K562 (cell line): ENCODE measurements around the gene ZNF219. TPM values are rescaled to one million over a fixed set of nuclear protein-coding genes. Genes with fewer than 3 reads are reported as not detected.

ENCODE experiments used
- ATAC-seq: fragments of 200-7000 bp; cut with Tn5 transposase; 3 replicates; pipeline ENCODE4 v1.9.1; 2020; ENCODE audit warnings: moderate library complexity
- BruUV-seq: library from RNA; stranded (reverse); fragments of 400-500 nt; replicated peaks from 2 replicates; lab custom pipeline; 2021; lab: Mats Ljungman, UMichigan
- CTCF ChIA-PET: fragments of 300-600 bp; formaldehyde crosslinking; extraction: SDS; loops from one replicate; lab custom pipeline; 2021; ENCODE audit warnings: low intra/inter-chr PET ratio; lab: Yijun Ruan, JAX
- POLR2A ChIA-PET: fragments of 300-600, 350-650 bp; sonication (Branson Sonifier 250); formaldehyde crosslinking; extraction: SDS; loops from one replicate; lab custom pipeline; 2021; ENCODE audit warnings: antibody characterized with exemption, inconsistent platforms; lab: Yijun Ruan, JAX
- DNase-seq, 4 experiments: peaks; one replicate each; pipeline versions ENCODE4 v3.0.0 to v3.0.0-alpha.2; 2011 to 2018; ENCODE audit warnings: low spot score in 3 of 4, mixed read lengths in 3 of 4; ENCODE audit errors: extremely low read depth in 1 of 4
- FAIRE-seq: peaks from 2 replicates; lab custom pipeline; 2011; peaks lifted over from hg19 to GRCh38; lab: Jason Lieb, UNC
- H2AFZ ChIP-seq: 2 replicates; pipeline ENCODE4 v1.6.0; 2011; ENCODE audit warnings: low read depth, low read length, control low read depth, inconsistent platforms
- H3K27ac ChIP-seq: fragments of 200-600 bp; 3 replicates; pipeline ENCODE4 v1.8.0; 2011; ENCODE audit warnings: low read depth, mild to moderate bottlenecking, control low read depth, inconsistent platforms, low read length, moderate library complexity, mixed read lengths; ENCODE audit errors: extremely low read depth
- H3K27me3 ChIP-seq, 2 experiments: fragments of 300-600 bp in 1 of 2; 2 replicates in 1 of 2; 3 replicates in 1 of 2; pipeline versions ENCODE4 v1.6.0 to v1.8.0; 2011; ENCODE audit warnings: inconsistent platforms in 2 of 2, low read length in 2 of 2, mild to moderate bottlenecking in 1 of 2, mixed read lengths in 1 of 2, moderate library complexity in 1 of 2; ENCODE audit not compliant: control insufficient read depth in 2 of 2, insufficient read depth in 2 of 2
- H3K36me3 ChIP-seq: fragments of 300-600 bp; 3 replicates; pipeline ENCODE4 v1.8.0; 2011; ENCODE audit warnings: mild to moderate bottlenecking, low read length, inconsistent platforms; ENCODE audit not compliant: control insufficient read depth, insufficient read depth
- H3K4me1 ChIP-seq, 2 experiments: fragments of 200-600 bp in 1 of 2; replicated peaks in 1 of 2; 2 replicates in 1 of 2; 3 replicates in 1 of 2; pipeline versions ENCODE4 v1.5.1 to v1.8.0; 2011; ENCODE audit warnings: inconsistent platforms in 2 of 2, low read length in 2 of 2, mild to moderate bottlenecking in 1 of 2, mixed read lengths in 1 of 2, moderate library complexity in 1 of 2; ENCODE audit not compliant: control insufficient read depth in 2 of 2, insufficient read depth in 2 of 2
- H3K4me2 ChIP-seq: 2 replicates; pipeline ENCODE4 v1.6.1; 2011; ENCODE audit warnings: low read length, control low read depth, inconsistent platforms, mixed read lengths; ENCODE audit not compliant: insufficient read depth
- H3K4me3 ChIP-seq: fragments of 200-600 bp; sonication (generic), shearing (Covaris generic); 2 replicates; pipeline ENCODE4 v1.5.1; 2016; ENCODE audit warnings: control low read depth, inconsistent platforms
- H3K79me2 ChIP-seq: fragments of 200-600 bp; 3 replicates; pipeline ENCODE4 v1.8.0; 2011; ENCODE audit warnings: low read length, inconsistent platforms; ENCODE audit not compliant: control insufficient read depth, insufficient read depth
- H3K9ac ChIP-seq, 2 experiments: 2 replicates each; pipeline versions ENCODE4 v1.6.0 to v1.6.1; 2011; ENCODE audit warnings: low read depth in 2 of 2, low read length in 2 of 2, control low read depth in 1 of 2, inconsistent platforms in 1 of 2, mild to moderate bottlenecking in 1 of 2, mixed read lengths in 1 of 2; ENCODE audit not compliant: insufficient read depth in 1 of 2
- H3K9me1 ChIP-seq: one replicate; pipeline ENCODE4 v1.6.0; 2011; ENCODE audit warnings: inconsistent platforms, mild to moderate bottlenecking, low read length, moderate library complexity; ENCODE audit not compliant: control insufficient read depth, insufficient read depth
- H3K9me3 ChIP-seq: replicated peaks from 2 replicates; pipeline ENCODE4 v1.5.1; 2011; ENCODE audit warnings: low read depth, low read length, inconsistent platforms; ENCODE audit not compliant: control insufficient read depth, insufficient read depth
- H4K20me1 ChIP-seq: replicated peaks from 2 replicates; pipeline ENCODE4 v1.6.1; 2011; ENCODE audit warnings: low read length, inconsistent platforms, mixed read lengths; ENCODE audit not compliant: control insufficient read depth, insufficient read depth
- EGR1 ChIP-seq: fragments of 450-650 bp; conservative IDR thresholded peaks from 2 replicates; pipeline ENCODE4 v1.6.1; 2017; ENCODE audit warnings: mild to moderate bottlenecking
- ELF1 ChIP-seq: fragments of 200-800 bp; sonication (Bioruptor generic); IDR thresholded peaks from 2 replicates; pipeline ENCODE4 v1.6.1; 2016; ENCODE audit warnings: missing genetic modification characterization, missing compliant biosample characterization
- PCBP2 ChIP-seq: fragments of 200-400 bp; formaldehyde crosslinking; IDR thresholded peaks from 2 replicates; pipeline ENCODE4 v1.6.1; 2018; ENCODE audit warnings: low read length, low read depth, mild to moderate bottlenecking, moderate library complexity; ENCODE audit not compliant: poor library complexity, severe bottlenecking
- RUNX1 ChIP-seq: sonication (generic); IDR thresholded peaks from 2 replicates; pipeline ENCODE4 v1.6.1; 2016; ENCODE audit warnings: antibody characterized with exemption, low read depth
- WGBS: fragments of 100-300 bp; shearing (Covaris generic); methylation state at CpG from one replicate; pipeline ENCODE4 v1.1.6; 2016; ENCODE audit warnings: low coverage, mixed read lengths; ENCODE audit not compliant: insufficient coverage; ENCODE audit errors: missing lambda C conversion rate; 5-methylcytosine and 5-hydroxymethylcytosine counted together
- in situ Hi-C: fragments of 300-500 bp; cut with MboI; formaldehyde crosslinking; loops from 4 replicates; pipeline ENCODE4 v1.15.0; 2018; ENCODE audit warnings: inconsistent platforms, mixed read lengths
- intact Hi-C: fragments of 100-400 bp; cut with micrococcal nuclease; formaldehyde crosslinking; loops from 2 replicates; pipeline ENCODE4 v1.14.2; 2022
- polyA plus RNA-seq, 8 experiments: library from polyadenylated mRNA; depleted of rRNA in 4 of 8; stranded (reverse) in 5 of 8; unstranded in 3 of 8; fragments of >200 nt; fragmentation: Nextera tagmentation in 2 of 8; fragmentation: Illumina TruSeq in 1 of 8; extraction: Ambion mirVana in 2 of 8; extraction: Trizol in 1 of 8; gene quantifications; 2 replicates each; pipeline versions ENCODE4 v1.2.1 to v1.2.3, GENCODE V29; 2011 to 2014; ENCODE audit warnings: inconsistent platforms in 1 of 8, missing spikeins in 1 of 8
- total RNA-seq, 7 experiments: library from RNA; depleted of rRNA in 6 of 7; stranded (reverse); fragments of >200 nt in 6 of 7; fragmentation: Illumina TruSeq in 2 of 7; extraction: Trizol in 2 of 7; gene quantifications; 2 replicates each; pipeline versions ENCODE4 v1.2.1 to v1.2.3, GENCODE V29; 2011 to 2021; ENCODE audit warnings: low replicate concordance in 1 of 7
- TF ChIP-seq, protein P1 (sequence below), 3 experiments: fragments of 200-800 bp in 1 of 3; sonication (Bioruptor generic) in 1 of 3; sonication (generic) in 1 of 3; formaldehyde crosslinking in 1 of 3; IDR thresholded peaks; 2 replicates each; pipeline versions ENCODE4 v1.6.1 to v1.8.0; 2016 to 2022; ENCODE audit warnings: mild to moderate bottlenecking in 2 of 3, missing compliant biosample characterization in 2 of 3, missing genetic modification characterization in 2 of 3, missing genetic modification reagents in 1 of 3
- TF ChIP-seq, protein P2 (sequence below): fragments of 450-650 bp; IDR thresholded peaks from 2 replicates; pipeline ENCODE4 v1.6.1; 2018; ENCODE audit not compliant: partially characterized antibody

The ZNF219 gene
- total and polyA plus RNA-seq, 9 of the 15 experiments (the other 6 are each of a cell fraction or from before 2014, with no cell fraction given): 0.29 to 10.6 (median 2.8) TPM

DNA sequence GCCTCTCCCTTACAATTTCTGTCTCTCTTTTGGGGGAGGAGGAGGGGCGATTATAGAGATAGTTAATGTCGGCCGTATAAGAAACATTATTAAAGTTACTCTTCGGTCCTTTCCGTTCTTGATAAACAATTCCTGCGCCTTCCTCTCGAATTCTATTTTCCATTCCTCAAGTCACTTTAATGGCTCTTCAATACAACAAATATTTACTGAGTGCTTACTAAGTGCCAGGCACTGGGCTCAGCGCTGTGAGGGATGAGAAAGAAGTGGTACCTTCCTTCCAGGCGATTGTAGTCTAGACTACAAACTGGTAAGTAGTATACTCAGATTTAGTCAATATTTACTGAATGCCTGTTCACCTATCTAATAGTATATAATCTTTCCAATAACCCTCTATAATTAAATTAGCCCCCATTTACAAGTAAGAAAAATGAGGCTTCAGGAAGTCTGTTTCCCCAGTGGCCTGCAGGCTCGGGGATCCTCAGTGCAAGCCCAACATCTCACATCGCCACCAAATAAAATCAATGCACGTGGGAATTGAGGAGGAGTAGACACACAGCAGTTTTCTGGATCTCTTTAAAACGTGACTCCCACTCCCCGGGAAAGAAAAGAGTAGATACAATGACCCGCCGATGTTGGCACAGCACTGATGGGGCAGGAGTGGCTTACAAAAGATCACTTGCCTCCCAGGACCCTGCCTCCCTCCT lies 589 bp upstream of the ZNF219 start:
- POLR2A ChIA-PET: interaction anchor here (0.8 kb wide), 1 partner anchor 93 kb away, joined by 3 read pairs; no protein-coding TSS in a partner anchor
- in situ Hi-C loops: no loop called here
- TF ChIP-seq, protein P1, sequence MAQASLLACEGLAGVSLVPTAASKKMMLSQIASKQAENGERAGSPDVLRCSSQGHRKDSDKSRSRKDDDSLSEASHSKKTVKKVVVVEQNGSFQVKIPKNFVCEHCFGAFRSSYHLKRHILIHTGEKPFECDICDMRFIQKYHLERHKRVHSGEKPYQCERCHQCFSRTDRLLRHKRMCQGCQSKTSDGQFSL (CRISPR knock-in tag; IDR thresholded peaks at IDR 0.05): no peak
- TF ChIP-seq, protein P1 (tag; IDR thresholded peaks at IDR 0.05): 0 out of 4 replicates have a peak, but pooled peaks of 1 of the 2 experiments have one; percentile 31
- TF ChIP-seq, protein P2, sequence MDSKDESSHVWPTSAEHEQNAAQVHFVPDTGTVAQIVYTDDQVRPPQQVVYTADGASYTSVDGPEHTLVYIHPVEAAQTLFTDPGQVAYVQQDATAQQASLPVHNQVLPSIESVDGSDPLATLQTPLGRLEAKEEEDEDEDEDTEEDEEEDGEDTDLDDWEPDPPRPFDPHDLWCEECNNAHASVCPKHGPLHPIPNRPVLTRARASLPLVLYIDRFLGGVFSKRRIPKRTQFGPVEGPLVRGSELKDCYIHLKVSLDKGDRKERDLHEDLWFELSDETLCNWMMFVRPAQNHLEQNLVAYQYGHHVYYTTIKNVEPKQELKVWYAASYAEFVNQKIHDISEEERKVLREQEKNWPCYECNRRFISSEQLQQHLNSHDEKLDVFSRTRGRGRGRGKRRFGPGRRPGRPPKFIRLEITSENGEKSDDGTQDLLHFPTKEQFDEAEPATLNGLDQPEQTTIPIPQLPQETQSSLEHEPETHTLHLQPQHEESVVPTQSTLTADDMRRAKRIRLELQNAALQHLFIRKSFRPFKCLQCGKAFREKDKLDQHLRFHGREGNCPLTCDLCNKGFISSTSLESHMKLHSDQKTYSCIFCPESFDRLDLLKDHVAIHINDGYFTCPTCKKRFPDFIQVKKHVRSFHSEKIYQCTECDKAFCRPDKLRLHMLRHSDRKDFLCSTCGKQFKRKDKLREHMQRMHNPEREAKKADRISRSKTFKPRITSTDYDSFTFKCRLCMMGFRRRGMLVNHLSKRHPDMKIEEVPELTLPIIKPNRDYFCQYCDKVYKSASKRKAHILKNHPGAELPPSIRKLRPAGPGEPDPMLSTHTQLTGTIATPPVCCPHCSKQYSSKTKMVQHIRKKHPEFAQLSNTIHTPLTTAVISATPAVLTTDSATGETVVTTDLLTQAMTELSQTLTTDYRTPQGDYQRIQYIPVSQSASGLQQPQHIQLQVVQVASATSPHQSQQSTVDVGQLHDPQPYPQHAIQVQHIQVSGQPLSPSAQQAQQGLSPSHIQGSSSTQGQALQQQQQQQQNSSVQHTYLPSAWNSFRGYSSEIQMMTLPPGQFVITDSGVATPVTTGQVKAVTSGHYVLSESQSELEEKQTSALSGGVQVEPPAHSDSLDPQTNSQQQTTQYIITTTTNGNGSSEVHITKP: peak; percentile 35
- TF ChIP-seq PCBP2: no peak
- TF ChIP-seq RUNX1: no peak
- peak; percentile 8; the same call in 1 of the 2 replicates for TF ChIP-seq ELF1
- TF ChIP-seq EGR1: 0 out of 2 replicates have a peak, but pooled peaks have one; percentile 1

More for the DNA sequence above, 589 bp upstream of the ZNF219 start:
- Histone ChIP-seq H3K4me1 (peaks cover 24 to 35% of the 10 kb centered on the region in 2 experiments), H3K4me2 (peak overlapping the region; percentile 64), H3K9ac (peak overlapping the region; percentile 27 to 86; a peak in 3 of 4 replicates), H3K9me1 (no peaks in the 10 kb centered on the region), H3K9me3 (no peaks in the 10 kb centered on the region), H3K27me3 (no peaks in the 10 kb centered on the region), H3K36me3 (no peaks in the 10 kb centered on the region), H3K27ac (peak overlapping the region; percentile 12; the same call in 2 of the 3 replicates), H4K20me1 (no peaks in the 10 kb centered on the region), H2AFZ (peak overlapping the region; percentile 54), H3K79me2 (0 out of 3 replicates have a peak, but pooled peaks cover 6% of the 10 kb centered on the region), H3K4me3 (peak overlapping the region; percentile 53)
- WGBS: 27% methylated on average over 16 of the region's 16 CpGs
- FAIRE-seq (no peak), DNase-seq (no peak), ATAC-seq (no peak)
- CTCF ChIA-PET: no interaction called here
- no TSS peak for BruUV-seq
- intact Hi-C loops: no loop called here
